H1 (cell line): Measurements from ENCODE around the gene KLHL21. TPM values are rescaled to one million over a fixed set of nuclear protein-coding genes. Genes with fewer than 3 reads are reported as not detected.

Experiments
- TEAD4 ChIP-seq: IDR thresholded peaks from 2 replicates; pipeline ENCODE4 v1.6.1; 2012; ENCODE audit warnings: low read depth, low read length, inconsistent platforms, mixed read lengths
- polyA plus RNA-seq, 7 experiments: library from polyadenylated mRNA; depleted of rRNA in 3 of 7; stranded (reverse) in 5 of 7; unstranded in 2 of 7; fragments of >200 nt in 5 of 7; fragments of 200-250 nt in 2 of 7; gene quantifications; 1 replicate in 5 of 7; 2 replicates in 1 of 7; 4 replicates in 1 of 7; pipeline versions ENCODE4 v1.2.1 to v1.2.3, GENCODE V29; 2011 to 2013; ENCODE audit warnings: missing spikeins in 2 of 7, mixed read lengths in 2 of 7
- total RNA-seq: library from RNA; stranded (reverse); fragmentation: NEBNext Ultra II Directional; extraction: Animal tissue kit (Norgen Biotek cat#: 25700); gene quantifications from 2 replicates; pipeline ENCODE4 v1.2.1, GENCODE V29; 2021

Gene KLHL21
- total and polyA plus RNA-seq, 2 of the 8 experiments (the other 6 are each of a cell fraction or from before 2014, with no cell fraction given): 11.9 to 22.3 TPM

- TF ChIP-seq TEAD4: no peak
These were observed 20.9 kb downstream of the KLHL21 start (continued) for GRCh38 chr1:6581561-6582305.
